ENCODE measurements around the gene TOX2.

TOX2 gene

GRCh38 chr20:43959079-43959919 is 44.6 kb downstream of the TOX2 start:
- no peak for DNase-seq

GRCh38 chr20:43959920-43960227 is 45.2 kb downstream of the TOX2 start:
- no peak for DNase-seq

- no peak for DNase-seq
Observed at GRCh38 chr20:43960231-43960630, 45.6 kb downstream of the TOX2 start.

GRCh38 chr20:43961116-43961515 is 46.5 kb downstream of the TOX2 start:
- DNase-seq, result no peak

GRCh38 chr20:43961541-43962471 is 47.2 kb downstream of the TOX2 start:
- no peak for DNase-seq

GRCh38 chr20:43962530-43962929 is 47.9 kb downstream of the TOX2 start:
- DNase-seq, result no peak

- no peak for DNase-seq
Observed at GRCh38 chr20:43963233-43963632, 48.6 kb downstream of the TOX2 start.

GRCh38 chr20:43963872-43964791 is 49.5 kb downstream of the TOX2 start:
- DNase-seq, result peak; percentile 37

GRCh38 chr20:43968341-43969000 is 53.8 kb downstream of the TOX2 start:
- no peak for DNase-seq

GRCh38 chr20:43969028-43969447 is 54.4 kb downstream of the TOX2 start:
- DNase-seq, result no peak

GRCh38 chr20:43969501-43970182 is 55.0 kb downstream of the TOX2 start:
- no peak for DNase-seq

GRCh38 chr20:43971267-43971666 is 56.6 kb downstream of the TOX2 start:
- DNase-seq, result no peak

- DNase-seq, result no peak
Observed at GRCh38 chr20:43972051-43972450, 57.4 kb downstream of the TOX2 start.

- no peak for DNase-seq
Observed at GRCh38 chr20:43972692-43973091, 58.0 kb downstream of the TOX2 start.

GRCh38 chr20:43973231-43973630 is 58.6 kb downstream of the TOX2 start:
- no peak for DNase-seq

- no peak for DNase-seq
Observed at GRCh38 chr20:43973671-43974450, 59.2 kb downstream of the TOX2 start.

- DNase-seq, result no peak
Observed at GRCh38 chr20:43974695-43975094, 60.0 kb downstream of the TOX2 start.

- DNase-seq, result no peak
Observed at GRCh38 chr20:43975096-43975768, 60.6 kb downstream of the TOX2 start.

GRCh38 chr20:43976547-43976946 is 61.9 kb downstream of the TOX2 start:
- DNase-seq, result no peak

GRCh38 chr20:43977252-43977651 is 62.6 kb downstream of the TOX2 start:
- no peak for DNase-seq

All from activated CD8-positive, alpha-beta memory T cell treated with anti-CD3 and anti-CD28 coated beads, Interleukin-2, amount 50 U/mL, for 4 hours (primary cell).